GM19395 (cell line): ENCODE data around the gene SUGCT.

Source experiments
- ATAC-seq: cut with Tn5 transposase; IDR thresholded peaks from one replicate; pipeline ENCODE4 v1.9.1; 2021; ENCODE audit warnings: mild to moderate bottlenecking, moderate library complexity; ENCODE audit not compliant: unreplicated experiment

The SUGCT gene

DNA sequence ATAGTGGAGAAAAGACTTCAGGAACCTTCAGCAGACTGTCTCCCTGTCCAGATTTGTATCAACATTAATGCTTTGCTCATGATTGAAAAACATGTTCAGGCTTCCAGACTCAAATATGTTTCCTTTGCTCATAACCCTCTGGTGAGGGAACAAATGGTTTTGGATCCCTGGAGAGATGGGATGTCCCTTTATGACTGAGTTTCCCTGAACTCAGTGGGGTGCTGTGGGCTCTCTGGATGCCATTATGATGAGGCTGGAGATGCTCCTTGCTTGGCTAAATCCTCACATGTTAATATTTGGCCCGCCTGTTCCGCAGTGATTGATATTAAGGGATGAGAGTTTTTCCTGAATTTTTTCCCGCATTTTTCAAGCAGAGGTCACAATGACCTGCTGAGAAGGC is 749.4 kb downstream of the SUGCT start:
- ATAC-seq, result no peak

DNA sequence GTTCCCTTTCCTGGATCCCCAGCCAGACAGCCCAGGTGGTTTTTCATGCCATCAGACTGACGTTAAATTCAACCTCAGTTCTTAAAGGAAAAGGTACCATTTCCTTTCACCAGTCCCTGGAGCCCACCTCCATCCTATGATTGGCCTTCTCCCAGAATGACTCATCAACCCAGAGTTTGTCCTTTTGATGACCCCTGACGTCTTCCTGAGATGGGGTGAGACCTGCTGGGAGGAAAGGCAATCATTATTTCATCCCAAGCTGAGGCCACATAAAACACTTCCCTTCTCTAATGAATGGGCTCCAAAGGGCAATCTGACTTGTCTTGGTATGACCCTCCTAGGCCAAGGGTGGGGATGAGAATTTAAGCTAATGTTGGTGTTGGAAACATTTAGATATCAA is 750.7 kb downstream of the SUGCT start:
- ATAC-seq, result no peak

DNA sequence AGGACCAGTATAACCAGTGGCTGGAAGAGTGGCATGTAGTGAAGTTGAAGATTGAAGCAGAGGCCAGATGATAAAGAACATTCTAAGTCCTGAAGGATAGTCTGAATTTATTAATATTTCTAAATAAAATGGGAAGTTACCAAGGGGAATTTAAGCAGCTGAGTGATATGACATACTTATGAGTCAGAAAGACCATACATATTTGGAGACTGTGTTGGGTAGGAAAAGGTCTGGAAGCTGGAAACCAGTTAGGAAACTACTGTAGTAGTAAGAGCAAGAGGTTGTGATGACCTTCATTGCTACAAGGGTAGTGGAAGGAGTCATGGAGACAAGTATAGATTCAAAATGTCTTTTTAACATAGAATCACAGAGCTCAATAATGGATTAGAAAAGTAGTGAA is 752.3 kb downstream of the SUGCT start:
- ATAC-seq, result no peak

DNA sequence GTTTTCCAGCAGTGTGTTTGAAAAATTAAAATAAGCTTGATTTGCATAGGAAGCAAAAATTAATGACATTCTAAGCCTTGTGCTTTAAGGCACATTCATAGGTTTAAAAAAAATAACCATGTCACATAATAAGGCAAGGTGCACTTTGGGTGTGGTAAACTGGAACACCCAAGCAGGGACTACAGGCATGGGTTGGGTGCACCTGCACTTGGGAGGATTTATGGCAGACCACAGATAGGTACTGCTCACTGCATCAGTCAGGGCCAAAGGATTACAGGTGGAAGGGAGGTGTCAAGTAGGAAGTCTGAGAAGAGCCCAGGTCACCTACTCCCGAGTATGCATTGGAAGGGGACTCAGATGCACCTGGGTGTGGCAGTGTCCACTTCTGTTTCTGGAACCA is 753.7 kb downstream of the SUGCT start:
- no peak for ATAC-seq

DNA sequence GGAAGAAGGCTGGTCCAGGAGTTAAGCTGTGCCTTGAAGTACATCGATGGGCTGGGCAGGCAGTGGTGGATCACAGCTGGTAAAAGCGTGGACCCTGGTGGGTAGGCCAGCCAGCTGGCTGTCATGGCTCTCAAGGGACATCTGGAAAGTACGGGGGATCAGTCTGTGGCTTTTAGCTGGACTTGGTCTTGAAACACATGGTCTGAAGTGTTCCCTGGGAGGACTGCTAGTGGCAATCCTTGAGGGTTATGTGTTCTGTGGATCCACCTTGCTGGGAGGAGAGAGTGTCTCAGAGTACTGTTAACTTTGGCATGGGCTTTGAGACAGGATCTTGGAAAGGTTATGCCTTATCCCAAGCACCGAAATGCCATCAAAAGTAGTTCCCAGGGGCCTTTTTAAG is 754.3 kb downstream of the SUGCT start:
- no peak for ATAC-seq

DNA sequence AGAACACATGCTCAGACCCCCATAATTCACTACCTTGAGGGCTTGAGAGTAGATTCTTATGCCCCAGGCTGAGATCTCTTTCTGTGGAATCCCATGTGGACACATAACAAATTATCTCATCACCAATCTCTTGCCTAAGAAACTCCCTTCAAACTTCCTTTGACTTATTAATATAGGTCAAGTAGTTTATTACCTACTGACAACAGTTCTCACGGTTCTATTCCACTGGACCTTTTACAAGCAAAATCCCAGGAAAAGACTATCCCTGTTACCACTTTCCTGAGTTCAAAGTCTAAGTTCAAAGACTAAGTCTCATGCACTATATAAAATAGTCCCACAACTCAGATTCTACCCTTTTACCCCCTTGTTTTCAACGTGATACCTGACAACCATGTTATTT is 754.7 kb downstream of the SUGCT start:
- ATAC-seq, result no peak

DNA sequence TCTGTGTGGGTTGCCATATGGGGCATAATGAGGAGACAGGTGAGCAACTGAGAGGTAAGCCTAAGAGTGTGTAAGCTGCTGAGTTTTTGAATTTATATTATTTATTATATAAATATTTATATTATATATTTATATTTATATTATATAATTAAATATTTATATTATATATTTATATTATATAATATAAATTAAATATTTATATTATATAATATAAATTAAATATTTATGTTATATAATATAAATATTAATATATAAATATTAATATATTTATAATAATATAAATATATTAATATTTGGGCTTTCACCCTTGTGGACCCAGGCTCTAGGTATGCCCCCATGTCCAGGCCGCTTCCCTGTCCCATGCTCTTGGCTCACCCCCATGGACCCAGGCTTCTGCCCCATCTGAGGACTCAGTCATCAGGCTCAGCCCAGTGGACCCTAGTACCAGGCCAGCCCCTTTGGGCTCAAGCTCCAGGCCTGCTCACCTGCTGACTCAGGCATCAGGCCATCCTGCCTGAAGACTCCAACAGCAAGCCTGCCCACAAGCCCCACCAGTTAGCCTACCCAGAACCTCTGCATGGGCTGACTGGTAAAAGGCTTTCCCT is 755.4 kb downstream of the SUGCT start:
- no peak for ATAC-seq

DNA sequence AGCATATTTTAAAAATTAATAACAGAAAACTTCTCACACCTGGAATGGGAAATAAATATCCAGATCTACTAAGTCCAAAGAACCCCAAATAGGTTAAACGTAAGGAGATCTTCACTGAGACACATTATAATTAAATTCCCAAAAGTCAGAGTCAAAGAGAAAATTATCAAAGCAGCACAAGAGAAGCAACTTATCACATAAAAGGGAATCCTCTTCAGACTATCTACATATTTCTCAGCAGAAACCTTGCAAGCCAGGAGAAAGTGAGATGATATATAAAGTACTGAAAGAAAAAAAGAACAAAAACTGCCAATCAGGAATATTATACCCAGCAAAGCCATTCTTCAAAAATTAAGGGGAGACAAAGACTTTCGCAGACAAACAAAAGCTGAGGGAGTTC is 756.4 kb downstream of the SUGCT start:
- no peak for ATAC-seq

DNA sequence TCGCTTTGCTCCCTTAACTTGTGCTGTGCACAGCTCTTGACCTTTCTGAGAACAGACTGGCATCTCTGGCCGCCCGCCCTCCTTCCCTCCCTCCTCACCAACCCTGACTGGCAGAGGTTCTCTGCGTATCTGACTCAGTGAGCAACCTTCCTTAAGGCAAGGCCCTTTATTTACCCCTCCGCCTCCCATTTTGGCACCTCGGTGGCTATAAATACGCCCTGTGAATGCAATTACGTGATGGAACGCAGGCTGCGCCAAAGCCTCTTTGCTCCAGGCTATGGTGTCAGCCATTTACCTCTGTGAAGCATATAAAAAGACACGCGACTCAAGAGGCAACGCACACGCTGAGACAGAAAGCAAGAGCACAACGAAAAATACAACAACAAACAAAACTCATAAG is 764.3 kb downstream of the SUGCT start:
- ATAC-seq, result no peak

DNA sequence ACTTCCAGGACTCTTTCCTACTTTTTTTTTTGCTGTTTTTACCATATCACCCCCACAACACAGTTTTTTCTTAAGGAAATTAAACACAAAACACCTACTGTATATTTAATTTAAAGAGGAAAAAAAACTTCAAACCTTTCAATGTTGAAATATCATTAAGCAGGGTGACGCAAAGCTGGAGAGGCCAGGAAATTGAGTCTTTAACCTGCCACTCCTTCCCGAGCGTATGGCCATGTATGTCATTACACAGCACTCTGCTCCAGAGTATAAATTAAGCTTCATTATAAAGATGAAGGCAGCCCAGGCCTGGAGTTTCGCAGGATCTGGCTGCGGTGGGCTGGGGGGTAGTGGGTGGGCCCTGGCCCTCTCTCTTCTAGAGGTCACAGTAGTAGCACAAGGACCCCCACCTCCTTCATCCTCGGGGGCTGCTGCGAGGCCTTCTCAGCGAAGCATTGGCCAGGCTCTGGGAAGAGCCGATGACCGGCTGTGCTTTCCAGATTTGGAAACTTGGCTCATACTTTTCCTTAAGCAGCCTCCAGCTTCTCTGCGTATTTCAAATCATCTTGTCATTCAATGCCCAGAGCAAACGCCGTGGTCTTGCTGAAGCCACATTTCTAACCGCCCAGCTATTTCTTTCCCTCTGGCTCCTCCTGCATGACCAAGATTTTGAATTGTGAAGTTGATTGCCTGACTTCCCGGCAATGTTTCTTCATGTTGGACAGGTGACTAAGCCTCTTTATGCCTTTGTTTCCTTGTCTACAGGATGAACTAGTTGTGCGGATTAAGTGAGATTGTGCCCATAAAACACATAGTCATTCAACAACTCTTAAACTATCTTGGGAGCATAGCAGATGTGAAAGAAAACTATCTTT is 765.1 kb downstream of the SUGCT start:
- no peak for ATAC-seq

DNA sequence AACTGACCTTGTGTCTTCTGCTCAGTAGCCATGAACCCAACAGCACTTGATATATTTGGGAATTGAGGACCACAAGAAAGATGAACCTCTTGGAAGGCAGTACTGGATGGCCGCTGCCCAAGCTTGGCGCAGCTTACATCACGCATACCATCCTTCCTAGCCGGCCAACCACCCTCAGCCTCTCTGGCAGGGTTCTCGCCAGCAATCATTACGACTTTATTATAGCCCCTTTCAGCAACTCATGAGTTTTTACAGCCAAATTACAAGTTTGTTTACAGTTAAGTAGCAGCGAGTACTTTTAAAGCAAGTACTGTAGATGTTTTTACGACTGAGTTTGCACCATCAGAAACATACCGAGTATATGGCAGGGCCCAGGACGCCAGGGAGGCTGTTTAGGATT is 769.1 kb downstream of the SUGCT start:
- ATAC-seq, result no peak

DNA sequence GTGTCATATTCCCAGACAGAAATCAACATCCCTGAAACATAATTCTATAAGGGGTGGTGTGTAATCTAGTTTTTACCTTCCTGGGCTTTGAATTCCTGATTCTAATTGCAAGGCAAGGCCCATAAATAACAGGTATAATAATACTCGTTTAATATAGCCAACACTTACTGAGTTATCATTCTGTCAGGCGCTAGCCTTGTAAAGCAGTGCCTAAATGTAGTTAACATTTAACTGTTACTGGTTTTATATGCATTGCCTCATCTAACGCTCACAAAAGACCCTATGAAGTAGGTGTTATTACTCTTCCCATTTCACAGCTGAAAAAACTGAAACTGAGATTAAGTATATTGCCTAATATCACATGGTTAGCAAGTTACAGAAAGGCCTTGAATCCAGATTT is 772.5 kb downstream of the SUGCT start:
- no peak for ATAC-seq

DNA sequence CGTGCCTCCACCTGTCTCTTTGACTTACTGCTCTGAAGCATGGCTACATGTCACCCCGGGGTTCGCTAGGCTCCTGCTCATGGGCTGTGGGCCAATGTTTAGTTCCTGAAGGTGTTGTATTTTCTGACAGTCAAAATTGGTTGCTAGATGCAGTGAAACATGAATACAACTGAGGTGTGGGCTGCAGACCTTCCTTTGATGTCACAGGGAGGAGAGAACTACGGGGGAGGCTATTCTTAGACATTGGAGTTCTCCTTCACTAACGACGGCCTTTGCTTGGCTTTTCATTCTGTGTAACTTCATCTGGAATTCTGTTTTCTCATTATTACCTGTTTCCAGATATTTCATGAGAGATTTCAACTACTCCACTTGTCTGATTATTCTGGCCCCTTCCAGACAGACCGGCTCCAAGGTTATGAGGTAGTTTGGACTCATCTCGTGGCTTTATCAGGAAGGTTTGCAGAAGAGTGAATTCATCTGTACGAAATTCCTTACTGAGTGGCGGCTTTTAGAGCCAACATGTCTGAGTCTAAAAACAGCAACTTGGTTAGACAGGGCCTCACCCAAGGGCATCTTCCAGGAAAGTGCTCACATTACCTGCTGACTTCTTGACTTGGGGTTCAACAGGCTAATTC is 774.7 kb downstream of the SUGCT start:
- no peak for ATAC-seq
